ENCODE measurements around the gene DSCAM.

Gene DSCAM

GRCh38 chr21:40770435-40771055, 76.4 kb downstream of the DSCAM start:
- no peak for DNase-seq (ENCODE audit: low read depth)

DNA sequence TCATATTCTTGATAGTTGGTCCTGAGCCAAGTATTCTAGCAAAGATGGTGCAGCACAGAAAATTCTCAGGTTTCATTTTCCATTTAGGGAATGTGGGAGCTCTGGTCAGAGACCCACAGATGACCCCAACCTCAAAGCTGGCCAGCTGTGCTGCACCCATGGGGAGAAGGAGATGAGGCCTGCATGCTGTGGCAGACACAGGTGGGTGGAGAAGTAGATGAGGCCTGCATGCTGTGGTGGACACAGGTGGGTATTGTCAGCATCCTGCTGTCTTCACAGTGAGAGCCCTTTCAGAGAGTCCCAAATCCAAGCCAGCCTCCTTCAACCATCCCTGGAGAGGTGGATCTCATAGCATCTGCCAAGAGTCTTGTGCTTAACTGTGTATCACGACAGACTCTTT, 77.7 kb downstream of the DSCAM start:
- DNase-seq (ENCODE audit: low read depth), result no peak

- DNase-seq (ENCODE audit: low read depth), result no peak
Observed at GRCh38 chr21:40768056-40768455, 78.9 kb downstream of the DSCAM start.

- DNase-seq (ENCODE audit: low read depth), result no peak
Observed at GRCh38 chr21:40766381-40766780, 80.6 kb downstream of the DSCAM start.

DNA sequence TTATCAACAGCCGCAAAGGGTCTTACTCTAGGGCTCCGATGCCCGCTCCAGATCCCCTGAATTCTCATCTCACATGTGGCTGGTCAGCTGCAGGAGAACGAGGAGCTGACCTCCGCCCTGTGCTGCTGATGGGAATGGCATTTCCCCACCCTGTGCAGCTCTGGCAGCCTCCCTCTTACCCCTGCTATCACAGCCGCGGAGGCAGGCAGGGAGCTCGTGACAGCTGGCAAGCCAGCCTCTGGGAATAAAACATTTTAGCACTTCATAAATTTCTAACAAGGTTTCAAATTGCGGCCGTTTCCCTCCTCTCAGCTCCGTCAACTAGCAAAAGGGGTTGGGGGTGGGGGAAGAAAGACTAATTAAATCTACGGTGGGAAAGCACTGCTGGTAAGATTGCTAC, 81.1 kb downstream of the DSCAM start:
- no peak for DNase-seq (ENCODE audit: low read depth)

DNA sequence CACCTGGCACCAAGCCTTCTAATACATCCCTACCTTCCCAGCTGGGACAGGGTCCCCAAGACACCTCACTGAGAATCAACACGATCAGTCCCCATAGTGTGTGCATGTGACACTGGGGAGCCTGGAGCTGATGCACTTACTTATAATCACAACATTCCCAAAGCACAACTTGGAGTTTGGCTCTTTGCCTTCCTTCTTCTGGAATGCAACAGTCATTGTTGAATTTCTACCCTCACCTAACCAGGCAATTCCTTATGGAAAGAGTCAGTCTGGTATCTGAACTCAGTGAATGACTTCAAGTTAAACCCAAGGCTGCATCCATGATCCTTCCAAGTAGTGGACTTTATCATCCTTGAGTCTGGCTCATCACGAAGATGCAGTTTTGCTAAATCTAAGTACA, 86.1 kb downstream of the DSCAM start:
- no peak for DNase-seq (ENCODE audit: low read depth)

- no peak for DNase-seq (ENCODE audit: low read depth)
Observed at GRCh38 chr21:40759061-40759460, 87.9 kb downstream of the DSCAM start.

- DNase-seq (ENCODE audit: low read depth), result no peak
Observed at GRCh38 chr21:40757366-40757765, 89.6 kb downstream of the DSCAM start.

- DNase-seq (ENCODE audit: low read depth), result no peak
Observed at GRCh38 chr21:40754466-40754865, 92.5 kb downstream of the DSCAM start.

DNA sequence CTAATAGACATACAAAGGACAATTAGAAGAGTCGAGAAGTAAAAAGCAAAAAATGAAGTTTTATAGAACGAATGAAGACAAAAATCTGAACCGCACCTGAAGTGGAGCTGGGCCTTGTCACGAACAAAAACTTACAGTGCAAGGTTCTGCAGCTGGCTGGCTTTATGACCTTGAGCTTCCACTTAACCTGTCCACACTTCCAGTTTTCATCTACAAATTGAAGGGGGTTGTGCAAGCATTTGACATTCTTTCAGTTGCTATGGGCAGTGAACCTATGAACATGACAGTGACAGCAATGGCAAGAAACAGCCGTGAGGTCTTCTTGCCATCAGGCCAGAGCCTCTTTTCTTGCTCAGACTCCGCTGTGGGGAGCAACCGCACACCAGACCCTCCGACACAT, 93.2 kb downstream of the DSCAM start:
- DNase-seq (ENCODE audit: low read depth), result no peak

GRCh38 chr21:40752125-40752524, 94.8 kb downstream of the DSCAM start:
- no peak for DNase-seq (ENCODE audit: low read depth)

GRCh38 chr21:40751221-40751620, 95.7 kb downstream of the DSCAM start:
- no peak for DNase-seq (ENCODE audit: low read depth)

GRCh38 chr21:40736145-40736544, 110.8 kb downstream of the DSCAM start:
- no peak for DNase-seq (ENCODE audit: low read depth)

DNA sequence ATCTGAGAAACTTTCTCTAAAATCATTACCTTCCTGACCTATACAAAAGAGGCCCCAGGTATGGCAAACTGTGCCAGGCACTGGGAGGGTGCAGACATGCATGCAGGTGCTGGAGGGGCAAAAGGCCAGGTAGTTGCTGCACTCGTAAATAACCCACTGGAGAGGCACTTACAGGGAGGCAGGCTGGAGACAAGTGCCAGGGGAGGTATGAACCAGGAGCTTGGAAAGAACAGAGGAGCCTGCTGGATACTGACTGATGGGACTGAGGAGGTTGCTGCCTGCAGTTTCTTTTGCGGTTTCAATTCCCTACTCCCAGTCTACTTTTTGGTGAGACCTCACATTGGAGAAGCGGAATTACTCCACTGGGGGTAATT, 113.9 kb downstream of the DSCAM start:
- no peak for DNase-seq (ENCODE audit: low read depth)

- no peak for DNase-seq (ENCODE audit: low read depth)
Observed at GRCh38 chr21:40732253-40733023, 114.5 kb downstream of the DSCAM start.

GRCh38 chr21:40731206-40731605, 115.8 kb downstream of the DSCAM start:
- DNase-seq (ENCODE audit: low read depth), result no peak

DNA sequence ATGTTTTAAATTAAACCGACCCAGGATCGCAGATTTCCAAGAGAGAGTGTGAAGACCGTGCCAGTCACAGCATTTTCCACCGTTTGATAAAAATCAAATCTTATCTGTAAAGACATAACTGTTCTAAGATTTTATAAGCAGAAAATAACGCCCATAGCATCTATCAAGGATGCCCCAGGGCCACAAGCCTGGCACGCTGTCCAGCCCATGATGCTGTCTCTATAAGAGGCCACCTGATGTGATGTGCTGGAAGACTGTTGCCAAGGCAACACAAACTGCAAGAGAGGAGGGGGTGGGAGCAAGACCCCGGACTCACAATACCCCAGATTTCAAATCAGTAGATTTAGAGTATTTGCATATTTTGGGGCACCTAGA, 116.5 kb downstream of the DSCAM start:
- no peak for DNase-seq (ENCODE audit: low read depth)

DNA sequence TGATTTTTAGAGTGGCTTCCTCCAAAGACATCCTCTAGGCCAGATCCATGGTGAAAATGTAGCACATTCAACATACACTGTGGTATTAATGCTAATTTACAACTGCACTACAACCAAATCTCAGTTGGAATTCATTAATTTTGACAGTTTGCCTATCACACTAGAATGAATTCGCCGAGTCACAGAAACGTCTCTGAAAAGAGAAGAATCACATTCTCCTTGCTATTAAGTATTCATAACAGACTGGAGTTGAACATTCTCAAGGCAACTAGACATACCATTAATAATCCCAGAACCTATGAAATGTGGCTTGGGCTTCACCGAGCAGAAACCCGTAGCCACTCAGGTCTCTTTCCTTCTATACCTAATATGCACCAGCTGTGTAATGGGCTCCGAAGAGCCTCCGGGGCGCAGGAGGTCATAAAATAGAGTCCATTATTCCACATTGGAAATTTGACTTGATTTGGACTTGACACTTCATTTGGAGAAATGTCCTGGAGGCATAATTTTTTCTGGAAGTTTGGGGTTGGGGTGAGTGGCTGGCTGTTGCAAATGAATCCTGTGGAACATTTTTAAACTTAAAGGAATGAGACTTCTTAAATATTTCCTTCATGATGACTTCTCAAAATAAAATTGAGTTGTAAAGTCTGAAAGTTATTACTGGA, 117.1 kb downstream of the DSCAM start:
- no peak for DNase-seq (ENCODE audit: low read depth)

GRCh38 chr21:40723966-40724365, 123.0 kb downstream of the DSCAM start:
- no peak for DNase-seq (ENCODE audit: low read depth)

DNA sequence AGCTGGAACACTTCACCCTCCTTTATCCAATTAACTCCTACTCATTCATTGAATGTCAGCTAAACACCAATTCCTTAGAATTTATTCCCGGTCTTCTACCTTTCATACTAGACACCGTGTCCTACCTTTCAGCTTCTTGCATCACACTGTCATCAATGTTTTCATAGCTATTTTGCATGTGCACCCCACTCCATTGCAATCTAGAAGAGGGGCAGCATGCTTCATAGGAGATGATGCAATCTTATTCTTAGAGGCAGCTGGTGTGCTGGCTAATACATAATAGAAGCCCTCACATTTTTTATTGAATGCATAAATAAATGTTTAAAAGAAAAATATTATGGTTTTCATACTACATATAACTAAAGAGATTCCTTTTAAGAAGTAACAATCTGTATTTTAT, 123.6 kb downstream of the DSCAM start:
- DNase-seq (ENCODE audit: low read depth), result no peak

GRCh38 chr21:40719615-40720014, 127.3 kb downstream of the DSCAM start:
- DNase-seq (ENCODE audit: low read depth), result no peak

DNA sequence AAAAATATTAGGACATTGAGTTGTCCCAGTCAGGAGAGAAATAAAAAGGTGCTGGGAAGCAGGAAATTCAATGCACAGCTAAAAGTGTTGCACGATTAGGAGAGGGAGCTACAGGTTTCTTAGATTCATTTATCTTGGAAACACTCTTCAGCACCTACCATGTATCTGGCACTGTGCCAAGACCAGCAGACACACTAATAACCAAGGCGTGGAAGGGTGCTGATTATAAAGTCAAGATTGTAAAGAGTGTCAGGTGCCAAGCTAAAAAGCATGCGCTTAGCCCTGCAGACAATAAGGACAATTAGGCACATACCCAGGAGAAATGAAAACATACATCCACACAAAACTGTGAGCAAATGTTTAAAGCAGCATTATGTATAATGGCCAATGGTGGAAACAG, 129.9 kb downstream of the DSCAM start:
- DNase-seq (ENCODE audit: low read depth), result no peak

GRCh38 chr21:40714536-40714935, 132.4 kb downstream of the DSCAM start:
- DNase-seq (ENCODE audit: low read depth), result no peak

All from activated T-cell treated with anti-CD3 and anti-CD28 coated beads for 24 hours (primary cell).